PC-9 (cell line): ENCODE measurements around the gene RPP40. TPM values are rescaled to one million over a fixed set of nuclear protein-coding genes. Genes with fewer than 3 reads are reported as not detected.
"Not testable (repeated sequence)": the region's sequence is repeated elsewhere in the genome, so short reads cannot be mapped to it uniquely, and the experiment has no call there.

ENCODE experiments used
- BruUV-seq: library from RNA; stranded (reverse); fragments of 400-500 nt; replicated peaks from 2 replicates; lab custom pipeline; 2021; lab: Mats Ljungman, UMichigan
- CTCF ChIA-PET: fragments of 300-600 bp; sonication (Branson Sonifier 250); formaldehyde crosslinking; loops from one replicate; lab custom pipeline; 2022; ENCODE audit warnings: antibody characterized with exemption; lab: Charles Lee
- POLR2A ChIA-PET: fragments of 300-600 bp; sonication (Branson Sonifier 250); formaldehyde crosslinking; loops from one replicate; lab custom pipeline; 2022; ENCODE audit warnings: antibody characterized with exemption; ENCODE audit not compliant: unreplicated experiment; lab: Charles Lee
- DNase-seq, 2 experiments: peaks; one replicate each; pipeline versions ENCODE4 v3.0.0 to v3.0.0-alpha.2; 2015 to 2022; ENCODE audit warnings: mixed read lengths in 1 of 2
- H2AFZ ChIP-seq: fragments of 200-600 bp; sonication (generic); 2 replicates; pipeline ENCODE4 v1.8.1; 2017; ENCODE audit warnings: antibody characterized with exemption
- H3F3A ChIP-seq: fragments of 200-600 bp; sonication (generic); 2 replicates; pipeline ENCODE4 v1.8.1; 2017; ENCODE audit warnings: antibody characterized with exemption, mild to moderate bottlenecking, low read depth; ENCODE audit not compliant: insufficient read depth
- H3K27ac ChIP-seq: fragments of 200-600 bp; sonication (generic); 2 replicates; pipeline ENCODE4 v1.6.1; 2016; ENCODE audit warnings: mixed run types
- H3K27me3 ChIP-seq: fragments of 200-600 bp; sonication (generic); 2 replicates; pipeline ENCODE4 v1.6.1; 2016; ENCODE audit warnings: low read depth, mixed run types; ENCODE audit not compliant: insufficient read depth
- H3K36me3 ChIP-seq: fragments of 200-600 bp; sonication (generic); 2 replicates; pipeline ENCODE4 v1.6.1; 2016; ENCODE audit warnings: low read depth, mixed run types
- H3K4me1 ChIP-seq: fragments of 200-600 bp; sonication (generic); replicated peaks from 2 replicates; pipeline ENCODE4 v1.6.1; 2016; ENCODE audit warnings: mixed run types; ENCODE audit not compliant: insufficient read depth
- H3K4me2 ChIP-seq: fragments of 200-600 bp; sonication (generic); 2 replicates; pipeline ENCODE4 v1.6.1; 2017; ENCODE audit warnings: mixed run types
- H3K4me3 ChIP-seq: fragments of 200-600 bp; sonication (generic); 2 replicates; pipeline ENCODE4 v1.6.1; 2016; ENCODE audit warnings: mixed run types
- H3K79me2 ChIP-seq: fragments of 200-600 bp; sonication (generic); 2 replicates; pipeline ENCODE4 v1.6.1; 2017; ENCODE audit warnings: low read depth, mixed run types
- H3K9me2 ChIP-seq: fragments of 200-600 bp; sonication (generic); 2 replicates; pipeline ENCODE4 v1.8.1; 2017; ENCODE audit warnings: mild to moderate bottlenecking; ENCODE audit not compliant: insufficient read depth
- H3K9me3 ChIP-seq: fragments of 200-600 bp; sonication (generic); 2 replicates; pipeline ENCODE4 v1.8.1; 2016; ENCODE audit warnings: low read depth; ENCODE audit not compliant: insufficient read depth
- H4K20me1 ChIP-seq: fragments of 200-600 bp; sonication (generic); 2 replicates; pipeline ENCODE4 v1.8.1; 2017; ENCODE audit not compliant: insufficient read depth
- EZH2 ChIP-seq: fragments of 200-600 bp; sonication (generic); IDR thresholded peaks from 2 replicates; pipeline ENCODE4 v1.8.0; 2017; ENCODE audit warnings: antibody characterized with exemption, low read depth
- intact Hi-C: fragments of 100-400 bp; cut with micrococcal nuclease; formaldehyde crosslinking; loops from one replicate; pipeline ENCODE4 v1.10.0; 2022; ENCODE audit not compliant: unreplicated experiment
- total RNA-seq: library from RNA; stranded (reverse); gene quantifications from 2 replicates; pipeline ENCODE4 v1.2.3, GENCODE V29; 2021
- TF ChIP-seq, protein P1 (sequence below): fragments of 200-600 bp; sonication (generic); conservative IDR thresholded peaks from 2 replicates; pipeline ENCODE4 v1.6.1; 2017; ENCODE audit warnings: mixed run types, antibody characterized with exemption, mild to moderate bottlenecking, moderate library complexity

The RPP40 gene
- total RNA-seq, 1 experiment from 2014 or later, result 21.0 TPM

DNA sequence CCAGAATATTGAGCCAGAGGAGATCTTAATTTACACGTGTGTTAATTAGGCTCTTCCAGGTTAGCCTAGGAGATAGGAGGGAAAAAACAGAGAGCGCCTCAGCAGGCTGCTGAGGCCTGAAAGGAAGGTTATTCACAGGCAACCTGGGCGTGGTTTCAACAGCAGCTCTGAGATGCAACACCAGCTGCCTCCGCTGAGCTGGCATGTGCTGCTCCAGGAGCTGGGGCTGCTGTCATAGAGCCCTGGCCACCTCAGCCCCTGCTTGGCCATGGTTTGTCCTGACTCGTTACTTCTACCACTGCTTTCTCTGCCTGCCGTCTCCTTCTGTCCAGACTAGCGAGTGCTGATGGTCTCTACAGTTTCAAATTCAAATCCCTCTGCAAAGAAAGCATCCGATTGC is 32.4 kb upstream of the RPP40 start:
- Histone ChIP-seq H3K9me2 (no peaks in the 10 kb centered on the region), H3K4me3 (no peak overlapping the region), H2AFZ (no peak overlapping the region), H3K4me2 (no peak overlapping the region), H4K20me1 (no peaks in the 10 kb centered on the region), H3K9me3 (no peaks in the 10 kb centered on the region), H3F3A (no peaks in the 10 kb centered on the region), H3K36me3 (no peaks in the 10 kb centered on the region), H3K27ac (no peak overlapping the region), H3K27me3 (no peaks in the 10 kb centered on the region), H3K79me2 (no peaks in the 10 kb centered on the region), H3K4me1 (peaks cover 11% of the 10 kb centered on the region; the same call in 1 of the 2 replicates)
- intact Hi-C loops, result loop anchor here (10.0 kb wide), 1 partner anchor 431 kb away; no protein-coding TSS in a partner anchor
- CTCF ChIA-PET, result no interaction called here
- TF ChIP-seq, protein P1, sequence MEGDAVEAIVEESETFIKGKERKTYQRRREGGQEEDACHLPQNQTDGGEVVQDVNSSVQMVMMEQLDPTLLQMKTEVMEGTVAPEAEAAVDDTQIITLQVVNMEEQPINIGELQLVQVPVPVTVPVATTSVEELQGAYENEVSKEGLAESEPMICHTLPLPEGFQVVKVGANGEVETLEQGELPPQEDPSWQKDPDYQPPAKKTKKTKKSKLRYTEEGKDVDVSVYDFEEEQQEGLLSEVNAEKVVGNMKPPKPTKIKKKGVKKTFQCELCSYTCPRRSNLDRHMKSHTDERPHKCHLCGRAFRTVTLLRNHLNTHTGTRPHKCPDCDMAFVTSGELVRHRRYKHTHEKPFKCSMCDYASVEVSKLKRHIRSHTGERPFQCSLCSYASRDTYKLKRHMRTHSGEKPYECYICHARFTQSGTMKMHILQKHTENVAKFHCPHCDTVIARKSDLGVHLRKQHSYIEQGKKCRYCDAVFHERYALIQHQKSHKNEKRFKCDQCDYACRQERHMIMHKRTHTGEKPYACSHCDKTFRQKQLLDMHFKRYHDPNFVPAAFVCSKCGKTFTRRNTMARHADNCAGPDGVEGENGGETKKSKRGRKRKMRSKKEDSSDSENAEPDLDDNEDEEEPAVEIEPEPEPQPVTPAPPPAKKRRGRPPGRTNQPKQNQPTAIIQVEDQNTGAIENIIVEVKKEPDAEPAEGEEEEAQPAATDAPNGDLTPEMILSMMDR, result no peak
- no peak for TF ChIP-seq EZH2
- POLR2A ChIA-PET, result interaction anchor here (0.5 kb wide), 1 partner anchor 52 kb away, joined by 5 read pairs; no protein-coding TSS in a partner anchor
- no TSS peak for BruUV-seq
- peak in 1 of 2 experiments; percentile 32 for DNase-seq

DNA sequence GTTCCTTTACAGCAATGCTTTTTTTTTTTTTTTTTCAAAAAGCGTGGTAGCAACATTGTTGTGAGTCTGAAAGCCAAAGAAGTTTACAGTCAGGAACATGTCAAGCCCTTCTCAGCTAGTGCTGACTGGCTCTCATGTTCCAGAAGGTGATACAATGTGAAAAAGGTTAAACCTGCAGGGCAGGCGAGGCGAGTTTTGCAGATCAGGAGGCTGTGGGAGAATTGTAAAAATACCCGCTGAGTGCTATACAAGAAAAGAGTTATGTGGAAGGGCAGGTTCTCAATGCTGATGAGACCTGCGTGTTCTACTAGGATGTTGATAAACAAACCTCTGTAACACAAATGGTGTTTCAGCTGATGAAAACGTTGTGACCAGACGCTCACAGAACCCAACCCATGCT is 30.9 kb upstream of the RPP40 start:
- Histone ChIP-seq H3K36me3 (no peaks in the 10 kb centered on the region), H4K20me1 (no peaks in the 10 kb centered on the region), H3K4me1 (peaks cover 11% of the 10 kb centered on the region; the same call in 1 of the 2 replicates), H3K79me2 (no peaks in the 10 kb centered on the region), H3K27ac (no peak overlapping the region), H3K9me3 (no peaks in the 10 kb centered on the region), H3K27me3 (no peaks in the 10 kb centered on the region), H3K4me3 (no peak overlapping the region), H3K4me2 (no peak overlapping the region; the same call in 1 of the 2 replicates), H2AFZ (no peak overlapping the region), H3F3A (no peaks in the 10 kb centered on the region), H3K9me2 (no peaks in the 10 kb centered on the region)
- intact Hi-C loops, result loop anchor here (1.0 to 10.0 kb wide), 4 partner anchors 48 to 722 kb away; partner anchors contain the start of gene CDYL
- DNase-seq, result peak; percentile 72 to 79
- CTCF ChIA-PET, result interaction anchor here (1.0 kb wide), 1 partner anchor 31 kb away, joined by 4 read pairs; no protein-coding TSS in a partner anchor
- POLR2A ChIA-PET, result no interaction called here
- TF ChIP-seq, protein P1, result no peak
- no peak for TF ChIP-seq EZH2
- no TSS peak for BruUV-seq

DNA sequence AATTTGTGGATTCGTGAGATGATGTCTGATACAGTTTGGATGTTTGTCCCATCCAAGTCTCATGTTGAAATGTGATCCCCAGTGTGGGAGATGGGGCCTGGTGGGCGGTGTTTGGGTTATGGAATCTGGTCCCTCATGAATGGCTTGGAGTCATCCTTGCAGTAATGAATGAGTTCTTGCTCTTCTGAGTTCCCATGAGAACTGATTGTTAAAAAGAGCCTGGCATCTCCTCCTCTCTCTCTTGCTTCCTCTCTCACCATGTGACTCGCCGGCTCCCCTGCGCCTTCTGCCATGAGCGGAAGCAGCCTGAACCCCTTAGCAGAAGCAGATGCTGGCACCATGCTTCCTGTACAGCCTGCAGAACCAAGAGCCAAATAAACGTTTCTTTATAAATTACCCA is 30.5 kb upstream of the RPP40 start:
- intact Hi-C loops, result loop anchor here (1.0 to 10.0 kb wide), 4 partner anchors 48 to 722 kb away; partner anchors contain the start of gene CDYL
- Histone ChIP-seq H3K79me2 (no peaks in the 10 kb centered on the region), H3K4me1 (peaks cover 11% of the 10 kb centered on the region; the same call in 1 of the 2 replicates), H3K4me2 (no peak overlapping the region), H3K27ac (no peak overlapping the region), H3K27me3 (no peaks in the 10 kb centered on the region), H3F3A (no peaks in the 10 kb centered on the region), H3K9me2 (no peaks in the 10 kb centered on the region), H4K20me1 (no peaks in the 10 kb centered on the region), H3K9me3 (no peaks in the 10 kb centered on the region), H3K36me3 (no peaks in the 10 kb centered on the region), H2AFZ (no peak overlapping the region), H3K4me3 (no peak overlapping the region)
- no peak for DNase-seq
- ChIA-PET CTCF (interaction anchor here (1.0 kb wide), 1 partner anchor 31 kb away, joined by 4 read pairs; no protein-coding TSS in a partner anchor), POLR2A (no interaction called here)
- BruUV-seq, result no TSS peak
- TF ChIP-seq, protein P1, result no peak
- TF ChIP-seq EZH2, result no peak

DNA sequence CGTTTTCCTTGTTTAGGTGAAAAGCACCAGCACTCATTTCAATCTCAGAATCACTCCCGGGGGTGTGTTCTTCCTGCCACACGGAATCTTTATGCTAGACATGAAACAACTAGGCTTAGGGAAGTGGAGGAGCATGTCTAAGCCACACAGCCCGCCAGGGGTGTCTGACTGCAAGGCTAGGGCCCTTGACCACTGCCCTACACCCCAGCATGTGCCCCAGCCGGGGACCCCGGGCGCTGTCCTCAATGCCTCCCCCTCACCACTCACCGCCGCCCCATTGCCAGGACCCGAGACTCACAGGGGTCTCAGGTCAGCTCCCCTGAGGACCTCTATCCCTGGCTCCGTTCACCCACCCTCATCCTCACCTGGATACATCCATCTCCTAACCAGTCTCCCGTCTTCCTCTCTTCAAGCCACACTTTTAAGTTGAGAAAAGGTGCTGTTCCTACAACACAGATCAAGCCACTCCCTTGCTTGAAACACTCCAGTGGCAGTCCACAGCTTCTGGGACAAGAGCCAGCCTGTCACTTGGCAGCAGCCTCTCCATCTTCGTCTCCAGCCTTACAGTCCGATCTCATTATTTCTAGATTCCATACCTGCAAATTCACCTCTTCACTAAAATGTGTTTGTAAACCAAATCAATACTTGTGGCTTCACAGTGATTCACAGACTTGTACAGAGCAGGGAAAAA is 29.5 kb upstream of the RPP40 start:
- H3K79me2 ChIP-seq, H3K36me3 ChIP-seq, H3K4me2 ChIP-seq, BruUV-seq, H3K27me3 ChIP-seq, H3F3A ChIP-seq, H4K20me1 ChIP-seq, H3K9me2 ChIP-seq, DNase-seq, H2AFZ ChIP-seq, POLR2A ChIA-PET, H3K27ac ChIP-seq, H3K9me3 ChIP-seq, H3K4me3 ChIP-seq: not testable (repeated sequence)
- CTCF ChIA-PET, result interaction anchor here (0.8 kb wide), 1 partner anchor 231 kb away, joined by 3 read pairs; no protein-coding TSS in a partner anchor
- intact Hi-C loops, result loop anchor here (5.0 to 10.0 kb wide), 3 partner anchors 256 to 721 kb away; partner anchors contain the start of gene CDYL
- peaks cover 11% of the 10 kb centered on the region; the same call in 1 of the 2 replicates for H3K4me1 ChIP-seq

DNA sequence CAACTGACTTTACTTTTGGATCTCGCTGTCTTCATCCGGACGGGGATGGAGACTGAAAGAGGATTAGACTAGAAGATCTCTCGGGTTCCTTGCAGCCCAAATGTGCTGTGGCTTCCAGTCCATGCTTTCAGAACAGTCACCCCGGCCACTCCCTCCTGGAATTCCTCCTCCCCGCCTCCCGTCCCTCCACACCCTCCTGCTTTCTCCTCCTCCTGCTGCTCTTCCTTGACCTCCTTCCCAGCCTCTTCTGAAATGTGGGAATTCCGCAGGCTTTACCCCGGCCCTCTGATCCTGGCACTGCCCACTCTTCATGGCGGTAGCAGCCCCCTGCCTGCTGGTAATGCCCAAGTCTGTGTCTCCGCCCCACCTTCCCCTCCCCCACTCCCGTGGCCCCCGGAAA is 28.9 kb upstream of the RPP40 start:
- CTCF ChIA-PET, H3K9me2 ChIP-seq, POLR2A ChIA-PET, BruUV-seq, H3K9me3 ChIP-seq, H3K4me2 ChIP-seq, H3K27ac ChIP-seq, H3K4me3 ChIP-seq, H3K36me3 ChIP-seq, H2AFZ ChIP-seq, H3K79me2 ChIP-seq, H3F3A ChIP-seq, H3K27me3 ChIP-seq, H4K20me1 ChIP-seq: not testable (repeated sequence)
- peaks cover 11% of the 10 kb centered on the region; the same call in 1 of the 2 replicates for H3K4me1 ChIP-seq
- intact Hi-C loops, result loop anchor here (5.0 to 10.0 kb wide), 3 partner anchors 255 to 720 kb away; partner anchors contain the start of gene CDYL
- peak in 1 of 2 experiments; percentile 35 for DNase-seq
